ENCODE results near the gene PSEN2. TPM values are rescaled to one million over a fixed set of nuclear protein-coding genes. Genes with fewer than 3 reads are reported as not detected.

The PSEN2 gene
- total RNA-seq, 4 donors from 2014 or later = 24.8 to 41.4 (median 34.1) TPM

DNA sequence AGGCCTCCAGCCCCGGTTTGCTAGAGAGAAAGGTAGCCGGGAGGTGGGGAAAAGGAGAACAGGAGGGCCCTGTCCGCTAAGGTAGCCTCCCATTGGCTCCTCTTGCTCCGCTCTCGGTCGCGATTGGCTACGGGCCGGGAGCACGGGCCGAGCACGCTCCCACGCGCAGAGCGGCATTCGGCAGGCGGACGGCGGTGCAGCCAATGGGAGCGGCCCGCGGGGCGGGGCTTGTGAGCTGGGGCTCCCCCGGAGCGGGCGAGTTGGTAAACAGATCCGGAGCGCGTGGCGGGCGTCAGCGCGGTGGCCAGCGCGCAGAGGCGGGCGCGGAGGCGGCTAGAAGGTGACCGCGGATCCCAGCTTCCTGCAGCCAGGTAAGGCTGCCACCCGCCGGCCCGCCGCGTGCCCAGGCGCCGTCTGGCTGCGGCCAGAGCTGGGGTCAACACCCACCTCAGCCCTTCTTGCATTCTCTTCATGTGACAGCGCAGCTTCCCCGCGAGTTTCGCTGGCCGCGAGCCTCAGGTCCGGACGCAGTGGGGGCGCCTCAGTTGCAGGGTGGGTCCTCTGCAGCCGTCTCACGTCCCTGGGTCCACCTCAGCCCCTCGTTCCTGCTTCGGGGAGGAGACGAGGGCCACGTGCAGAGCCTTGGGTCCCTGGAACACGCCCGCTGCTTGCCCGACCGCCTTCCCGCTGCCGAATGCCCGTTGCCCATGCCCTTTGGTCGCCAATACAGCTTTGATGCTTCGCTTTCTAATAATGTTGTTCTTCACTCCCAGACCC is 69.8 kb downstream of the PSEN2 start, which contains the start of gene COQ8A:
COQ8A (plus strand) TSS at position 266 of the 777 bp plus-strand sequence. CDS start 21,092 bp downstream, outside the sequence.
- Histone ChIP-seq H3K4me1 (peaks cover 26 to 47% of the 10 kb centered on the region in 2 donors), H3K27me3 (no peaks in the 10 kb centered on the region), H3K9me3 (no peaks in the 10 kb centered on the region), H3K36me3 (no peaks in the 10 kb centered on the region), H3K27ac (peak within 1 kb of the TSS; percentile 98 to 99 (median 99)), H3K4me3 (peak within 1 kb of the TSS; percentile 84 to 95 (median 88))
- DNase-seq = peak; percentile 99 to 100
- in situ Hi-C loops (cut with MboI; ENCODE audit: low sequenced_read_pairs in 4 of 4) (no loop called here), intact Hi-C loops (cut with DNase I; ENCODE audit: low total_unique reads) (loop anchor here (2.0 to 10.0 kb wide), 6 partner anchors 33 to 1265 kb away; partner anchors contain the start of genes ARF1, OBSCN and WNT9A)
- TF ChIP-seq, protein P1, sequence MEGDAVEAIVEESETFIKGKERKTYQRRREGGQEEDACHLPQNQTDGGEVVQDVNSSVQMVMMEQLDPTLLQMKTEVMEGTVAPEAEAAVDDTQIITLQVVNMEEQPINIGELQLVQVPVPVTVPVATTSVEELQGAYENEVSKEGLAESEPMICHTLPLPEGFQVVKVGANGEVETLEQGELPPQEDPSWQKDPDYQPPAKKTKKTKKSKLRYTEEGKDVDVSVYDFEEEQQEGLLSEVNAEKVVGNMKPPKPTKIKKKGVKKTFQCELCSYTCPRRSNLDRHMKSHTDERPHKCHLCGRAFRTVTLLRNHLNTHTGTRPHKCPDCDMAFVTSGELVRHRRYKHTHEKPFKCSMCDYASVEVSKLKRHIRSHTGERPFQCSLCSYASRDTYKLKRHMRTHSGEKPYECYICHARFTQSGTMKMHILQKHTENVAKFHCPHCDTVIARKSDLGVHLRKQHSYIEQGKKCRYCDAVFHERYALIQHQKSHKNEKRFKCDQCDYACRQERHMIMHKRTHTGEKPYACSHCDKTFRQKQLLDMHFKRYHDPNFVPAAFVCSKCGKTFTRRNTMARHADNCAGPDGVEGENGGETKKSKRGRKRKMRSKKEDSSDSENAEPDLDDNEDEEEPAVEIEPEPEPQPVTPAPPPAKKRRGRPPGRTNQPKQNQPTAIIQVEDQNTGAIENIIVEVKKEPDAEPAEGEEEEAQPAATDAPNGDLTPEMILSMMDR (IDR thresholded peaks at IDR 0.05 in 4 of 5, conservative IDR thresholded peaks at IDR 0.05 in 1 of 5) = peak in 1 of 5 experiments; percentile 0
- TF ChIP-seq POLR2A (IDR thresholded peaks at IDR 0.05) = peak; percentile 97 to 98
- peak; percentile 73 to 74 for ATAC-seq

DNA sequence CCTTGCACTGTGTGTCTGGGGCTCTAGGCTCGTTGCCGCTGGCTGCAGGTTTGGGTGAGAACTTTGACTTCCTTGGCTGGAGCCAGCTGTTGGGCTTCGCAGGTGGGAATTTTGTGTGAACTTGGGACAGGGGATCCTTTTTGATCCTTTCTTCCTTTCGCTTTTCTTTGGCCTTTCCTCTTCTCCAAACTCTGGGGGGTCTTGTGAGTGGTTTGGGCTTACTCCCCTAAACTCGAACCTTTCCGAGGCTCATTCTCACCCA is 70.3 kb downstream of the PSEN2 start:
- intact Hi-C loops (cut with DNase I; ENCODE audit: low total_unique reads) = loop anchor here (2.0 to 10.0 kb wide), 6 partner anchors 32 to 1264 kb away; partner anchors contain the start of genes ARF1, OBSCN and WNT9A
- Histone ChIP-seq H3K4me3 (peak overlapping the region; percentile 84 to 95 (median 88)), H3K36me3 (no peaks in the 10 kb centered on the region), H3K9me3 (no peaks in the 10 kb centered on the region), H3K27me3 (no peaks in the 10 kb centered on the region), H3K4me1 (peaks cover 31 to 50% of the 10 kb centered on the region in 2 donors), H3K27ac (peak overlapping the region; percentile 98 to 99 (median 99))
- in situ Hi-C loops (cut with MboI; ENCODE audit: low sequenced_read_pairs in 4 of 4) = no loop called here
- no peak for DNase-seq
- ATAC-seq = no peak
- TF ChIP-seq, protein P1 (IDR thresholded peaks at IDR 0.05 in 4 of 5, conservative IDR thresholded peaks at IDR 0.05 in 1 of 5) = no peak
- TF ChIP-seq POLR2A (IDR thresholded peaks at IDR 0.05) = no peak

DNA sequence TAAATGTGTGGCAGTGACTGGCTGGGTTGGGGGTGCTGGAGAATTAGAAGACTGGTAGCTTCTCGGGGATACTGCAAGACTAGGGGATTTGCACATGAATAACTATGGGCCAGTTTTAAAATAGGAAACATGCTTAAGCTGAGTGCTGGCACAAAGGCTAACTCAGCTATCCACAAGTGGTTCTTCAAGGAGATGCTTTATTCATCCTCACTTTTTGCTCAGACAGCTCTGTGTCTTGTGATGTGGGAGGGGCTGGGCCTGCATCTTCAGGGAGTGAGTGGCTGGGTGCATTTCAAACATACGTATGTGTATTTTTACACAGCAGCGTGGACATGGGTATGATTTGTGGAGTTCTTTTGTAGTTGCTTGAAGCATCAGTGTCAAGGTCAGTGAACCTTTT is 72.0 kb downstream of the PSEN2 start:
- TF ChIP-seq, protein P1 (IDR thresholded peaks at IDR 0.05 in 4 of 5, conservative IDR thresholded peaks at IDR 0.05 in 1 of 5) = no peak
- TF ChIP-seq POLR2A (IDR thresholded peaks at IDR 0.05) = peak in 1 of 2 donors; percentile 50
- peak; percentile 74 to 83 for DNase-seq
- Histone ChIP-seq H3K9me3 (no peaks in the 10 kb centered on the region), H3K27me3 (no peaks in the 10 kb centered on the region), H3K4me3 (peak overlapping the region; percentile 84 to 95 (median 88)), H3K4me1 (peaks cover 48 to 67% of the 10 kb centered on the region in 2 donors), H3K36me3 (no peaks in the 10 kb centered on the region), H3K27ac (peak overlapping the region; percentile 98 to 99 (median 99))
- peak; percentile 21 to 22 for ATAC-seq
- in situ Hi-C loops (cut with MboI; ENCODE audit: low sequenced_read_pairs in 4 of 4) = no loop called here
- intact Hi-C loops (cut with DNase I; ENCODE audit: low total_unique reads) = loop anchor here (5.0 to 10.0 kb wide), 5 partner anchors 240 to 1262 kb away; partner anchors contain the start of genes ARF1, OBSCN and WNT9A

DNA sequence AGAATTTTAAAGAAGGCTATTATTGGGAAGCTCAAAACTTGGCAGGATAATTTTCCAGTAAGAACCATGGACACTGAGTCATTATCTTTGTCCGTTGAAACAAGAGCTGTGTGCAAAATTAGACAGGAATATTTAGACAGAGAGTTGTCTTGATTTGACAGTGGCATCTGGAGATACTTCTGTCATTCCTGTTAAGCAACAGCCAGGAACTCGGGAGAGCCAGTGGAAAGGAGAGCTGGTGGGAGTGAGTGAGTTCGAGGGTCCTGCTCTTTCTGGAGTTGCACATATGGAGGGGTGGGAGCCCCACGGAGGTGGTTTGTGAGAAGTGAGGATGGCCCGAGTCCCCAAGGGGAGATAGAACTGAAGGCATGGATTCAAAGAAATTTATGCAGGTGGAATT is 72.7 kb downstream of the PSEN2 start:
- peaks cover 49 to 68% of the 10 kb centered on the region in 2 donors for H3K4me1 ChIP-seq
- H3K27ac ChIP-seq = peak overlapping the region; percentile 98 to 99 (median 99)
- H3K36me3 ChIP-seq = no peaks in the 10 kb centered on the region
- DNase-seq = peak in 1 of 2 donors; percentile 68
- H3K4me3 ChIP-seq = peak overlapping the region; percentile 84 to 95 (median 88)
- peak; percentile 72 to 90 for TF ChIP-seq POLR2A (IDR thresholded peaks at IDR 0.05)
- TF ChIP-seq, protein P1 (IDR thresholded peaks at IDR 0.05 in 4 of 5, conservative IDR thresholded peaks at IDR 0.05 in 1 of 5) = no peak
- peak; percentile 26 to 36 for ATAC-seq
- in situ Hi-C loops (cut with MboI; ENCODE audit: low sequenced_read_pairs in 4 of 4) (no loop called here), intact Hi-C loops (cut with DNase I; ENCODE audit: low total_unique reads) (loop anchor here (1.0 to 10.0 kb wide), 6 partner anchors 24 to 1262 kb away; partner anchors contain the start of genes ARF1, OBSCN and WNT9A)
- H3K27me3 ChIP-seq = no peaks in the 10 kb centered on the region
- H3K9me3 ChIP-seq = no peaks in the 10 kb centered on the region

All from gastrocnemius medialis (tissue), 4 donors.